ENCODE results near the gene RGS17.

Gene RGS17

GRCh38 chr6:153027480-153027879 lies 103.6 kb downstream of the RGS17 start:
- TF ChIP-seq, protein P1, sequence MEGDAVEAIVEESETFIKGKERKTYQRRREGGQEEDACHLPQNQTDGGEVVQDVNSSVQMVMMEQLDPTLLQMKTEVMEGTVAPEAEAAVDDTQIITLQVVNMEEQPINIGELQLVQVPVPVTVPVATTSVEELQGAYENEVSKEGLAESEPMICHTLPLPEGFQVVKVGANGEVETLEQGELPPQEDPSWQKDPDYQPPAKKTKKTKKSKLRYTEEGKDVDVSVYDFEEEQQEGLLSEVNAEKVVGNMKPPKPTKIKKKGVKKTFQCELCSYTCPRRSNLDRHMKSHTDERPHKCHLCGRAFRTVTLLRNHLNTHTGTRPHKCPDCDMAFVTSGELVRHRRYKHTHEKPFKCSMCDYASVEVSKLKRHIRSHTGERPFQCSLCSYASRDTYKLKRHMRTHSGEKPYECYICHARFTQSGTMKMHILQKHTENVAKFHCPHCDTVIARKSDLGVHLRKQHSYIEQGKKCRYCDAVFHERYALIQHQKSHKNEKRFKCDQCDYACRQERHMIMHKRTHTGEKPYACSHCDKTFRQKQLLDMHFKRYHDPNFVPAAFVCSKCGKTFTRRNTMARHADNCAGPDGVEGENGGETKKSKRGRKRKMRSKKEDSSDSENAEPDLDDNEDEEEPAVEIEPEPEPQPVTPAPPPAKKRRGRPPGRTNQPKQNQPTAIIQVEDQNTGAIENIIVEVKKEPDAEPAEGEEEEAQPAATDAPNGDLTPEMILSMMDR (conservative IDR thresholded peaks at IDR 0.05; ENCODE audit: low read depth), result no peak
- ChIA-PET POLR2A (ENCODE audit: low non-redundant PET) (no interaction called here), CTCF (no interaction called here)
- H3K27ac ChIP-seq, result no peak overlapping the region
- DNase-seq (ENCODE audit: low spot score), result no peak

DNA sequence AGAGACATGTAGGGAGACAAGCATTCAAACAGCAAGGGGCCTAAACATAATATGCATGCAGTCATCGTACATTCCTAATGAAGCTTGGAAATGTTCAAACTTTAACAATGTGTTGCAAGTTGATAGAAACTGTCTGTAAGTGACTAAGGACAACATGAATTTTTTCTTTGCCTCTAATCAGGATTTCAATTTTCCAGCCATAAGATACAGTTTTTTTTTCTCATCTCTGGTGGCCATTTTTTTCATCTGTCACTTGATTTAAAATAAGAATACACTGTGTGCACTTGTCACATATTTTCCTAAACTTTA lies 106.4 kb downstream of the RGS17 start:
- ChIA-PET POLR2A (ENCODE audit: low non-redundant PET) (no interaction called here), CTCF (interaction anchor here (0.6 to 0.7 kb wide), 4 partner anchors 89 to 1811 kb away, joined by 3 to 5 read pairs (median 3); no protein-coding TSS in a partner anchor)
- DNase-seq (ENCODE audit: low spot score), result no peak
- TF ChIP-seq, protein P1 (conservative IDR thresholded peaks at IDR 0.05; ENCODE audit: low read depth), result no peak; the same call in none of the 2 replicates
- no peak overlapping the region for H3K27ac ChIP-seq

DNA sequence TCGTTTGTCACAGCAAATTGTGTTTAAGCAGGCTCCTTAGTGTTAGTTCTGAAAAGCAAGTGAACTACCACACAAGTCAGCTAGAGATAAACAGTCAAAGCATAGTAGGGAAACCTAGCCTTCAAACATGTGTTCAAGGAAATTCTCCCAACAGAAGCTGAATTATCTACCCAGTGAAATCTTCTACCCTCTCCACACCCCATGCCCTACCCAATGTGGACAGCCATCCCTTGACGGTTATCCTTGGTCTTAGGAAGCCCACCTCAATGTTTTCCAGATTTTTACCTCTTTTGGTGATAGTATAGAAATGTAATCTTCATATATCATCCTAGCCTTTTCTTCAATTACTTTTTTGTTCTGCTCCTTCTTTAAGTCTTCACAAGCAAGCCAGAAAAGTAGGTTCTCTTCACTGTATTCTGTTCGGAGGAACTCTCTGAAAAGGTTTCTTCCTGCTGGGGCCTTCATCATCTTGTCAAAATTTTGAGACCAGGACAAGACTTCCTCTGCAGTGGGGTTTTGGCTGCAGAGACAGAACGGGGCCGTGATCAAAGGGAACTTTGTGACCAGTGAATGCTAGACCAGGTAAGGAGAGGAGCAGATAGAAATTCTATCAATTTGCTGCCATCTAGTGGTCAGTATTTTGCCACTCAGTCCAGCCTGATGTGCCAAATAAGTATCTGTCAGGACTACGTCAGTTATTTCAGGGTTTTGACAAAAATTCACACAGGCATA lies 106.9 kb downstream of the RGS17 start:
- ChIA-PET POLR2A (ENCODE audit: low non-redundant PET) (no interaction called here), CTCF (interaction anchor here (0.6 to 0.7 kb wide), 4 partner anchors 10 to 1812 kb away, joined by 3 to 5 read pairs (median 3); no protein-coding TSS in a partner anchor)

DNA sequence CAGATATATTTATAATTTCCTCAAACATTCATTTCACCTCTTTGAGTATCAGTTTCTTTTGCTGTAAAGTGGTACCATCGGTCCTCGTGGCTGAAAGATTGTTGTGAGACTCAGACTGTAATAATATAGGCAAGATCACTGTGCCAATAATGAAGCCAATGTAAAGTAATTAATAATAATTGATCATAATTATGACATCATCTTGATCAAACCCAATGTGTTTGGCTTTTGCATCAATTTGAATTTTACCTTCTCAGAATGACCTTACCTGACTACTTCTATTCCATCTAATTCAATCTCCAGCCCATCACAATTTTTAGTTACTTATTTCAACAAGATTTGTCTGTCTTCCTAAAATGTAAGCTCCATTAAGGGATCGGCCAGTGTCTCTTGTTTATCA lies 112.7 kb downstream of the RGS17 start:
- no peak for DNase-seq (ENCODE audit: low spot score)
- POLR2A ChIA-PET (ENCODE audit: low non-redundant PET), result no interaction called here
- CTCF ChIA-PET, result no interaction called here
- H3K27ac ChIP-seq, result no peak overlapping the region
- TF ChIP-seq, protein P1 (conservative IDR thresholded peaks at IDR 0.05; ENCODE audit: low read depth), result no peak

More for the DNA sequence above, 106.9 kb downstream of the RGS17 start:
- no peak overlapping the region for H3K27ac ChIP-seq
- TF ChIP-seq, protein P1 (conservative IDR thresholded peaks at IDR 0.05; ENCODE audit: low read depth), result peak; percentile 79
- peak; percentile 52 for DNase-seq (ENCODE audit: low spot score)

GRCh38 chr6:153016846-153017245 lies 114.2 kb downstream of the RGS17 start:
- ChIA-PET CTCF (no interaction called here), POLR2A (ENCODE audit: low non-redundant PET) (no interaction called here)
- no peak overlapping the region for H3K27ac ChIP-seq
- TF ChIP-seq, protein P1 (conservative IDR thresholded peaks at IDR 0.05; ENCODE audit: low read depth), result no peak
- DNase-seq (ENCODE audit: low spot score), result no peak

DNA sequence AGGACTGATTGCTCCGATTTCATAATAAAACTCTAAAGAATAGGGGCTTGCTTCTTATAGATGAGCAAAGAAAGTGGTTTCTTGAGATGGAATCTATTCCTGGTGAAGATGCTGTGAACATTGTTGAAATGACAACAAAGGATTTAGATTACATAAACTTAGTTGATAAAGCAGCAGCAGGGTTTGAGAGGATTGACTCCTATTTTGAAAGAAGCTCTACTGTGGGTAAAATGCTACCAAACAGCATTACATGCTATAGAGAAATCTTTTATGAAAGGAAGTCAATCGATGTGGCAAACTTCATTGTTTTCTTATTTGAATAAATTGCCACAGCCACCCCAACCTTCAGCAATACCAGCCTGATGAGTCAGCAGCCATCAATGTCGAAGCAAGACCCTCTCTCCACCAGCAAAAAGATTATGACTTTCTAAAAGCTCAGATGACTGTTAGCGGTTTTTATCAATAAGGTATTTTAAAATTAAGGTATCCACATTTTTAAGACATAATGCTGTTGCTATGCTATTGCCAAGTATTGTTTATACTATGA lies 115.9 kb downstream of the RGS17 start:
- TF ChIP-seq, protein P1 (conservative IDR thresholded peaks at IDR 0.05; ENCODE audit: low read depth), result no peak
- DNase-seq (ENCODE audit: low spot score), result no peak
- no peak overlapping the region for H3K27ac ChIP-seq
- ChIA-PET POLR2A (ENCODE audit: low non-redundant PET) (no interaction called here), CTCF (no interaction called here)
